ENCODE measurements around the gene GPR108.

Gene GPR108

GRCh38 chr19:6733338-6734095, 3.9 kb downstream of the GPR108 start:
- H3K4me2 ChIP-seq (ENCODE audit: low read length), result no peak overlapping the region
- H3K9ac ChIP-seq (ENCODE audit: low read depth, low read length), result no peak overlapping the region
- H3K36me3 ChIP-seq (ENCODE audit: insufficient read depth, low read length), result peaks cover 19% of the 10 kb centered on the region
- peaks cover 18% of the 10 kb centered on the region for H3K4me1 ChIP-seq (ENCODE audit: control insufficient read depth, insufficient read depth, low read length)
- no peaks in the 10 kb centered on the region for H3K27me3 ChIP-seq (ENCODE audit: control insufficient read depth, insufficient read depth, low read length)
- no peak overlapping the region for H3K4me3 ChIP-seq (ENCODE audit: low read length)
- H3K9me3 ChIP-seq (replicated peaks; ENCODE audit: low read length), result no peaks in the 10 kb centered on the region

- Histone ChIP-seq H3K4me1 (ENCODE audit: control insufficient read depth, insufficient read depth, low read length) (peaks cover 13% of the 10 kb centered on the region), H3K36me3 (ENCODE audit: insufficient read depth, low read length) (peaks cover 19% of the 10 kb centered on the region), H3K9ac (ENCODE audit: low read depth, low read length) (no peak overlapping the region), H3K9me3 (replicated peaks; ENCODE audit: low read length) (no peaks in the 10 kb centered on the region), H3K4me2 (ENCODE audit: low read length) (no peak overlapping the region), H3K27me3 (ENCODE audit: control insufficient read depth, insufficient read depth, low read length) (no peaks in the 10 kb centered on the region), H3K4me3 (ENCODE audit: low read length) (no peak overlapping the region)
Measured at GRCh38 chr19:6732803-6733337, 4.5 kb downstream of the GPR108 start.

- H3K9me3 ChIP-seq (replicated peaks; ENCODE audit: low read length), result no peaks in the 10 kb centered on the region
- H3K36me3 ChIP-seq (ENCODE audit: insufficient read depth, low read length), result peaks cover 19% of the 10 kb centered on the region
- no peak overlapping the region for H3K4me3 ChIP-seq (ENCODE audit: low read length)
- no peak overlapping the region for H3K4me2 ChIP-seq (ENCODE audit: low read length)
- H3K27me3 ChIP-seq (ENCODE audit: control insufficient read depth, insufficient read depth, low read length), result no peaks in the 10 kb centered on the region
- peaks cover 11% of the 10 kb centered on the region for H3K4me1 ChIP-seq (ENCODE audit: control insufficient read depth, insufficient read depth, low read length)
- no peak overlapping the region for H3K9ac ChIP-seq (ENCODE audit: low read depth, low read length)
Measured at GRCh38 chr19:6731822-6732221, 5.6 kb downstream of the GPR108 start.

GRCh38 chr19:6730941-6731670, 6.3 kb downstream of the GPR108 start:
- H3K4me3 ChIP-seq (ENCODE audit: low read length), result no peak overlapping the region
- H3K9ac ChIP-seq (ENCODE audit: low read depth, low read length), result no peak overlapping the region
- no peaks in the 10 kb centered on the region for H3K9me3 ChIP-seq (replicated peaks; ENCODE audit: low read length)
- peaks cover 19% of the 10 kb centered on the region for H3K36me3 ChIP-seq (ENCODE audit: insufficient read depth, low read length)
- no peak overlapping the region for H3K4me2 ChIP-seq (ENCODE audit: low read length)
- H3K4me1 ChIP-seq (ENCODE audit: control insufficient read depth, insufficient read depth, low read length), result peaks cover 9% of the 10 kb centered on the region
- H3K27me3 ChIP-seq (ENCODE audit: control insufficient read depth, insufficient read depth, low read length), result no peaks in the 10 kb centered on the region

GRCh38 chr19:6730153-6730804, 7.1 kb downstream of the GPR108 start:
- no peaks in the 10 kb centered on the region for H3K9me3 ChIP-seq (replicated peaks; ENCODE audit: low read length)
- no peak overlapping the region for H3K4me3 ChIP-seq (ENCODE audit: low read length)

GRCh38 chr19:6729573-6730152, 7.7 kb downstream of the GPR108 start:
- Histone ChIP-seq H3K27me3 (ENCODE audit: control insufficient read depth, insufficient read depth, low read length) (peaks cover 6% of the 10 kb centered on the region), H3K36me3 (ENCODE audit: insufficient read depth, low read length) (peaks cover 19% of the 10 kb centered on the region), H3K4me3 (ENCODE audit: low read length) (no peak overlapping the region), H3K4me1 (ENCODE audit: control insufficient read depth, insufficient read depth, low read length) (no peaks in the 10 kb centered on the region), H3K4me2 (ENCODE audit: low read length) (no peak overlapping the region), H3K9ac (ENCODE audit: low read depth, low read length) (no peak overlapping the region), H3K9me3 (replicated peaks; ENCODE audit: low read length) (no peaks in the 10 kb centered on the region)

More at GRCh38 chr19:6730153-6730804, 7.1 kb downstream of the GPR108 start:
- H3K4me1 ChIP-seq (ENCODE audit: control insufficient read depth, insufficient read depth, low read length), result peaks cover under 1% of the 10 kb centered on the region
- H3K27me3 ChIP-seq (ENCODE audit: control insufficient read depth, insufficient read depth, low read length), result peaks cover 5% of the 10 kb centered on the region
- no peak overlapping the region for H3K9ac ChIP-seq (ENCODE audit: low read depth, low read length)
- H3K36me3 ChIP-seq (ENCODE audit: insufficient read depth, low read length), result peaks cover 19% of the 10 kb centered on the region
- H3K4me2 ChIP-seq (ENCODE audit: low read length), result no peak overlapping the region

- Histone ChIP-seq H3K4me2 (ENCODE audit: low read length) (no peak overlapping the region), H3K36me3 (ENCODE audit: insufficient read depth, low read length) (peaks cover 17% of the 10 kb centered on the region), H3K9me3 (replicated peaks; ENCODE audit: low read length) (no peaks in the 10 kb centered on the region), H3K9ac (ENCODE audit: low read depth, low read length) (no peak overlapping the region), H3K27me3 (ENCODE audit: control insufficient read depth, insufficient read depth, low read length) (peaks cover 9% of the 10 kb centered on the region), H3K4me3 (ENCODE audit: low read length) (no peak overlapping the region), H3K4me1 (ENCODE audit: control insufficient read depth, insufficient read depth, low read length) (no peaks in the 10 kb centered on the region)
Measured at GRCh38 chr19:6728346-6728745, 9.0 kb downstream of the GPR108 start.

GRCh38 chr19:6725513-6726231, 11.7 kb downstream of the GPR108 start:
- no peak overlapping the region for H3K9ac ChIP-seq (ENCODE audit: low read depth, low read length)
- peaks cover 4% of the 10 kb centered on the region for H3K4me1 ChIP-seq (ENCODE audit: control insufficient read depth, insufficient read depth, low read length)
- H3K4me3 ChIP-seq (ENCODE audit: low read length), result no peak overlapping the region
- peaks cover 18% of the 10 kb centered on the region for H3K27me3 ChIP-seq (ENCODE audit: control insufficient read depth, insufficient read depth, low read length)
- H3K36me3 ChIP-seq (ENCODE audit: insufficient read depth, low read length), result no peaks in the 10 kb centered on the region
- no peak overlapping the region for H3K4me2 ChIP-seq (ENCODE audit: low read length)
- H3K9me3 ChIP-seq (replicated peaks; ENCODE audit: low read length), result no peaks in the 10 kb centered on the region

- Histone ChIP-seq H3K27me3 (ENCODE audit: control insufficient read depth, insufficient read depth, low read length) (peaks cover 22% of the 10 kb centered on the region), H3K9ac (ENCODE audit: low read depth, low read length) (no peak overlapping the region), H3K36me3 (ENCODE audit: insufficient read depth, low read length) (no peaks in the 10 kb centered on the region), H3K4me3 (ENCODE audit: low read length) (no peak overlapping the region), H3K4me2 (ENCODE audit: low read length) (no peak overlapping the region), H3K4me1 (ENCODE audit: control insufficient read depth, insufficient read depth, low read length) (peaks cover 4% of the 10 kb centered on the region), H3K9me3 (replicated peaks; ENCODE audit: low read length) (no peaks in the 10 kb centered on the region)
Measured at GRCh38 chr19:6724631-6725492, 12.5 kb downstream of the GPR108 start.

GRCh38 chr19:6723738-6724137, 13.6 kb downstream of the GPR108 start:
- Histone ChIP-seq H3K27me3 (ENCODE audit: control insufficient read depth, insufficient read depth, low read length) (peaks cover 24% of the 10 kb centered on the region), H3K36me3 (ENCODE audit: insufficient read depth, low read length) (no peaks in the 10 kb centered on the region), H3K9me3 (replicated peaks; ENCODE audit: low read length) (no peaks in the 10 kb centered on the region), H3K4me3 (ENCODE audit: low read length) (no peak overlapping the region), H3K9ac (ENCODE audit: low read depth, low read length) (no peak overlapping the region), H3K4me1 (ENCODE audit: control insufficient read depth, insufficient read depth, low read length) (peaks cover 4% of the 10 kb centered on the region), H3K4me2 (ENCODE audit: low read length) (no peak overlapping the region)
